Measurements from ENCODE around the gene PHLDB2. TPM values are rescaled to one million over a fixed set of nuclear protein-coding genes. Genes with fewer than 3 reads are reported as not detected.
A peak's percentile ranks its signal among the peaks of the same experiment; 100 is the strongest.

PHLDB2 gene
- total RNA-seq, 1 donor from 2014 or later, result 127 TPM

DNA sequence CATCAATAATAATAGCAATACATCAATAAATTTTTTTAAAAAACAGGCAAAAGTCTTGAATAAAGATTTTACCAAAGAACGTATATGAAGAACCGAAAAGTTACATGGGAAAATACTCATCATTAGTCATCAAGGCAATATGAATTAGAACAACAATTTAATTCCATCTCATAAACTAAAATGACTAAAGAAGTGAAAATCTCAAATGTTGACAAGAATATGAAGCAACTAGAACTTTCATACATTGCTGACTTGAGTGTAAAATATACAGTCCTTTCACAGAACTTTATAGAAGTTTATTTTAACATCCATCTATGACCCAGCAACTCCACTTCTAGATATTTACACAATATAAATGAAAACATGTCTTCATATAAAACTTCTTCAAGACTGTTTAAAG, 84.5 kb downstream of the PHLDB2 start:
- ATAC-seq, result no peak
- no peak for DNase-seq (ENCODE audit: missing footprints)
- intact Hi-C loops (cut with DNase I), result no loop called here

DNA sequence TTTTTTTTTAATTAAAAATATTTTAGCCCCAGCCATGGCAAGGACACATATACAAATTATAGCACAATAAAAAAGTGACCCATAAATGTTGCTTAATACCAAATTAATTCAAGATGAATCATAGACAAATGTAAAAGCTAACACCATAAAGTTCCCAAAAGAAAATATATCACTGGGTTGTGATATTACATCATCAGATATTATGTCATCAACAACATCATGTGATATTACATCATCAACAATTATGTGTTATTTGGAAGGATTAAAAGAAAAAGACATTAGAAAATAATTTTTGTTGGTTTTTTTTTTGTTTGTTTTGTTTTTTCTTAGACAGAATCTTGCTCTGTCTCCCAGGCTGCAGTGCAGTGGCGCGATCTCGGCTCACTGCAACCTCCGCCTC, 85.3 kb downstream of the PHLDB2 start:
- intact Hi-C loops (cut with DNase I), result no loop called here

DNA sequence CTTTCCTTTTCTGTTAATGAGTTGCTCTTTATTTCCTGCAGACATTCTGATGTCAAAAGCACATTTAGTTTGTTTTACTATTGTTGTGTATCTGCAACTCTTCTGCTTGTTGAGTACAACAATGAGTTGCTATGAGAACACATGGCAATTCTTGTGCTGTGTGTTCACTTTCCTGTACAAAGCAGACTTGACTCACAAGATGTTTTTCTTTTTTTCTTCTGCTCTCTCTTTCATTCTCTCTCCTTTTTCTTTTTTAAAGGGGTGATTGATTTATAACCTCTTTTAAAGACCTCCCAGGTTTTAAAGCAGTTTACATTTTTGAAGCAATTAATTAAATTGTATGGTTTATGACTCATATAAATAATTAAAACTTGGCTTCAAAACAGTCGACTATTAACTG, 88.2 kb downstream of the PHLDB2 start:
- no peak for ATAC-seq
- DNase-seq (ENCODE audit: missing footprints), result no peak
- intact Hi-C loops (cut with DNase I), result no loop called here

More for the DNA sequence above, 85.3 kb downstream of the PHLDB2 start:
- no peak for ATAC-seq
- DNase-seq (ENCODE audit: missing footprints), result no peak

DNA sequence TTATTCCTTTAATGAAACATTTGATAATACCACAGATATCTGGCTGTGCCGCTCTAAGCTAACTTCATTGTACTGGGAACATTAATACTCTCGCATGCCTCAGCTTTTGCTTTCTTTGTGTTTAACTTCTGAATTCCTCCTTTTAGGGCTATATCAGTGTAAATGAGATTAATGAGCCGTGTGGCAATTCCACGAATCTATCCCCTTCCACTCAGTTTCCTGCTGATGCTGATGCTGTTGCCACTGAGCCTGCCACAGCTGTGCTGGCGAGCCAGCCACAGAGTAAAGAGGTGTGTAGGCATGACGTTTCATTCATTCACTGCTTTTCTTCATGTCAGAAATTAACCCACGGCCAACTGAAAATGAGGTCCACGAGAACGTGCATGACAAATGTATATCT, 89.7 kb downstream of the PHLDB2 start:
- no peak for ATAC-seq
- intact Hi-C loops (cut with DNase I), result no loop called here
- no peak for DNase-seq (ENCODE audit: missing footprints)

DNA sequence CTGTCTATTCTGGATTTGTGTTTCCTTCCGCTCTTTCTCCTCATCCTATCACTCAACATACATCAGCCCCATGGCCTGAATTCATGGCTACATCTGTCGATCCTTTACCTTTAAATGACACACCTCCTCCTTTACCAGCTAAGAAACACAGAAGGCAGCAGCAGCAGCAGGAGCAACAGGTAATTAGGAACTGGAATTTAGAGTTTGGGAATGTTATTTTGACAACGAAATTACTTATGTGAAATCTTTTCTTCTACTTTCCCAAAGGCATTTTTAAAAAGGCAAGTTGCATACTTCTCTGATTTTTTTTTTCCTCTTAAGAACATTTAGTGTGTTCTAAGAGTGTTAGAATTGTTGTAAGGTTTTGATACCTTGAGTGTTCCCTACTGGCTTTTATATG, 90.6 kb downstream of the PHLDB2 start:
- no peak for ATAC-seq
- intact Hi-C loops (cut with DNase I), result no loop called here
- no peak for DNase-seq (ENCODE audit: missing footprints)

DNA sequence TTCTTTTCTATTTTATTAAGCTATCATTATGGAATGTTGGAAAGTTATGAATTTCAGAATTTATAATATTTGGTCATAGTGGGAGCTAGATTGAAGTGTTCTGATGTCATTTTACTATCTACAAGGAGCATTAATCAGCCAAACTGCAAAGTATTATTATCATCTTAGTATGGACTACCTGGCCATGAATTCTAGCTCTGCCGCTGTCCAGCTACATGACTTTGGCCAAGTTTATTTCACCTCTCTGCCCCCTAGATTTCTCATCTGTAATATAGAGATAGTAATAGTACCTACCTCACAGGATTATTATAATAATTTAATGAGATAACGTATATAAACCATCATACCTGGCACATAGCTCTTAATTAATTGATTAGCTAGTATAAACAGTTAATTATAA, 92.0 kb downstream of the PHLDB2 start:
- intact Hi-C loops (cut with DNase I), result no loop called here
- ATAC-seq (no peak), DNase-seq (ENCODE audit: missing footprints) (no peak)

DNA sequence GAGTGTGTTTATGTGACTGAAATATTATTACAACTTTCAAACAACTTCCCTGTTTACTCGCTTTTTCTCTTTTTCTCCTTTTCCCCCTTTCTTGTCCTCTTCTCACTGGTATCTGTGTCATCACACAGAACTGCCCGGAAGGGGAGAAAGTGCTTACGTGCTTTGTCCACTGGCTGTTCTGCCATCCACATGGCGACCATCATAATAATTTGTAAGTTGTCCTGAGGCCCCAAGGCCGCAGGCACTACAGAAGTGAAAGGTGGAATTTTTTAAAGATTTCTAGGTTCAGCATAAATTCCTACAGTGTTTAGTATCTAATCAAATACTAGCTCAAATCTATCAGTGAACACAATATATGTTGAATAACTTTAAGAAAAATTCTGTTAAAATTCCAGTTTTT, 93.0 kb downstream of the PHLDB2 start:
- no peak for DNase-seq (ENCODE audit: missing footprints)
- ATAC-seq, result no peak
- intact Hi-C loops (cut with DNase I), result no loop called here

DNA sequence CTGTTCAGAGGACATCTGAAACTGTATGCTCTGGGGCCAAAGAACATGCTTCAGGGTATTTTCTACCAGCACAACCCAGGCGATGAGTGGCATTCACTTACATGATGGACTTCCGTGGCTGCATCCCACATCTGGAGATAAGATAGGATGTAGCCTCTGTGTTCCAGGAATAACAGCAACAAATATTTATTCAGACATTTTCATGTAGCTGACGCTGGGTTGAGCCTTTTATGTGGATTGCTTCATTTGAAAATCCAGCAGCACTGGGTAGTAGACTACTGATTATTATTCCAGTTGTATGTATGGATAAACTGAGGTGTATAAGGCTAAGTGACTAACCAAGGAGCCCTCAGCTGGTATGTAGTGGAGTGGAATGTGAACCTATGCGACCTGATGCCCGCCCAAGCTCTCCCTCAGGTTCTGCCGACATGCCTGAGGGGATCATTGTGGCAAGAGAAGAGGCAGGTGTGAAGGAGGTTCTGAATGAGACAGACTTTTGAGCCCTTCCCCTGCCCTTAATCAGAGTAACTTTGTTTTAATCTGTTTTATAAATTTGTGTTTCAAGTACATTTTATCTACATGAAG, 93.9 kb downstream of the PHLDB2 start:
- intact Hi-C loops (cut with DNase I), result no loop called here
- DNase-seq (ENCODE audit: missing footprints) (no peak), ATAC-seq (no peak)

DNA sequence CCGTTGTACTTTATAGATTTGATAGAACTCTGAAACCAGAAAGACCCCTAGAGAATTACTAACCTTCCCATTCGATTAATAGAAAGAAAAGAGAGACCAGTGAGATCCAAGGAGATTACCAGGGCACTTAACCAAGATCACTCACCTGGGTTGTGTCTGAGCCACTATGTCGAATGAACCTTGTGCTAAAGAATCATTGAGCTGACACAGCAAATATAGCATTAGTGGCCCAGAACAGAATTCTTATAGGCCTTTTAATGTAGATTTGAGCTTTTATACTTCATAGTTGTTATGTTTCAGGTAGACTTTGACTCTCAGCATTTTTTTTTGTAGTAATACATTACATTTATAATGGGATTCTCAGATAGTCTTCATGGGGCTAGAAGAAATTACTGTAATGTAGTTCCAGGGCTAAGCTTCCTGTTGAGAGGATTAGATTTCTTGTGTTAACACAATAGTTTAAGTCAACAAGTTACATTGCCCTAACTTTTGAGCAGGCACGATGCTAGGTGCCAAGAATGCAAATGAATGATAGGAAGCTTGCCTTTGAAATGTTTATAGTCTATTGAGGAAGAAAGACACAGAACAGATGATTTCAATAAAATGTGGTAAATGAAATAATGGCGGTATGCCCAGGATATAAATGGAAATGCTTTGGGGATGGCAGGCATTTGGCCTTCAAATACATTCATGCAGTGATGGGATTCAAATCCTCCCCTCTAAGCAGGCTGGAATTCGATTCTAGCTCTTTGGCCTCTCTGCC, 95.3 kb downstream of the PHLDB2 start:
- ATAC-seq (no peak), DNase-seq (ENCODE audit: missing footprints) (no peak)
- intact Hi-C loops (cut with DNase I), result no loop called here

DNA sequence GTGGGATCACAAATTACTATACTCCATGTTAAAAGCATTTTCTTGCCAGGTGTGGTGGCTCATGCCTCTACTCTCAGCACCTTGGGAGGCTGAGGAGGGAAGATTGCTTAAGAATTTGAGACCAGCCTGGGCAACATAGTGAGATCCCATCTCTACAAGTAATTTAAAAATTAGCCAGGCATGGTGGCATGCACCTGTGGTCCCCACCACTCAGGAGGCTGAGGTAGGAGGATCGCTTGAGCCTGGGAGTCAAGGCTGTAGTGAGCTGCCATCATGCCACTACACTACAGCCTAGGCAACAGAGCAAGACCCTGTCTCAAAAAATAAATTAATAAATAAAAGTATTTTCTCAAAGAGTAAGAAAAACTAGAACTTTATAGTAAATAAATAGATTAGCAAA, 96.8 kb downstream of the PHLDB2 start:
- ATAC-seq, result no peak
- DNase-seq (ENCODE audit: missing footprints), result no peak
- intact Hi-C loops (cut with DNase I), result no loop called here

DNA sequence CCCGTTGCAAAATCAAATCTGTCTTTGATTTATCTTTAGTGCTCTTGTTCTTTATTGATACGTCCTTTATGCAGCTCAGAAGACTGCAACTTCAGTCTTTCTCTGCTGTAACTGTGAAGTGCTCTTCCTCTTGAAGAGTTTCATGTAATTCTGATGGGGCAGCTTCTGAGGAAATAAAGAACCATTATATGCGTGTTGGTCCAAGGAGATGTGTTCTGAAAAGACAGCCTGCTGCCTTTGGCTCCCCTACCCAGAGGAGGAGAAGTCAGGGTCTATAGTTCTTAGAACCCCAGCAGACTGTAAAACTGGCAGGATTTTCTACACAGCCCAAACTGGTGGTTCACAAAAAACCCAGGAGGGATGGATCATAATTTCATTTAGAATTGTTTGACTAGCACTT, 97.4 kb downstream of the PHLDB2 start:
- ATAC-seq (no peak), DNase-seq (ENCODE audit: missing footprints) (no peak)
- intact Hi-C loops (cut with DNase I), result no loop called here

DNA sequence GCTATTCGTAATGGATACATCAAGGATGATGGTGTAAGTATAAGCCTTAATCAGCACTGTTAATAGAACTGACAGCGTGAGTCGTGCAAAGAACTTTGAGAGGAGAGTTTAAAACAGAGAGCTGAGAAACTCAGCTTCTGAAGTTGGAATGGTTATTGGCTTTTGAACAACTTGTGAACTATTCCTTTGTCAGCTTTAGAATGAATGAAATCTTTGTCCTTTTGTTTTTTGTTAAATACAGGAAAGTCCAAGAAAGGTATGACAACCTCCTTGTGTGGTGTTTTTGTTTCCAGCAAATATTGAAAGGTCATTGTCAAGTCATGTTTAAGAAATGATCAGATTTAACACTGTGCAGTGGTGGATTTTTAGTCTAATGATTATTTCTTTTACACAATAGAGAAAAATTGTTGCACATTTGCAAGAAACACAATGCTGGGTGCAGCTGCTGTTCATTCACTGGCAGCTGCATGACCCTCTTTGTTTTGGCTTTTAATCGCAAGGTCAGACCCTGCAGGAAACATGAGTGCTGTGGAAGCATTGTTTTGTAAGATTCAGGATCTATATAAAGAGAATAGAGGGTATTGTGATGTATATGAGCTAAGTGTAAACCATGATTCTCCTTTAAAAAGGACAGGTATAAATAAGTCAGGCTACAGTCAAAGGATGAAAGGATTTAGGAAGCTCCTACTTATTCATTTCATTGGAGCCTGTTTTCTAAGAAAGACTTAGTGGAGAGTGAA, 98.1 kb downstream of the PHLDB2 start:
- DNase-seq (ENCODE audit: missing footprints) (no peak), ATAC-seq (no peak)
- intact Hi-C loops (cut with DNase I), result no loop called here

DNA sequence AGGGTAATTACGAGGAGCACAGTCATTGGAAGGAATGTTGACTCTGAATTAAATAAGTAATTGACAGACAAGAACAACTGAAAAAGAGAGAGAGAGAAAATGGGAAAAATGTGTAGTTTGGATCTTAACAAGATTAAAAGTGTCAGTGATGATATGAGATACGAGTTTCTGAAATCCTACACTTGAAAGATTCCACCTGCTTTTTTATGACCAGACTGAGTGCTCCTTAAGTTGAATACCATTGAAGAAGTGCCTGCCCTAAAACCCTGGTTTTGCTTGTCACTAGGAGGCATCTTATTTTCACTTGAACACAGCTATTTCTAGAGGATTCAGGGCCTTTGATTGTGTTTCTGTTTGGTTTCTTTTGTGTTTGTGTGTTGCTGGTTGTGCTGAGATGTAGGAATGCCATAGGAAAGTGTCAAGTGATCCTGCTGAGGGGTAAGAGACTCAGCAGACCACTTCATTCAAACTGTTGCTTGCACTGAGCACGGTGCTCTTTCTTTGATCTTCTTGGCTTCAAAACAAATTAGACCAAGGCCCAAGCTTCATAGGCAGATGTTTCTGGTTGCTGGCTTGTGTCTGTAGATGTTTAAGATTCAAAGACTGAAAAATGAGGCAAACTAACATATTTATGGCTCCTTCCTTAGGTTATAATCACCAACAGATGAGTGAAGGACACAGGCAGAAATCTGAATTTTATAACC, 102.5 kb downstream of the PHLDB2 start:
- intact Hi-C loops (cut with DNase I), result no loop called here
- DNase-seq (ENCODE audit: missing footprints) (no peak), ATAC-seq (no peak)

DNA sequence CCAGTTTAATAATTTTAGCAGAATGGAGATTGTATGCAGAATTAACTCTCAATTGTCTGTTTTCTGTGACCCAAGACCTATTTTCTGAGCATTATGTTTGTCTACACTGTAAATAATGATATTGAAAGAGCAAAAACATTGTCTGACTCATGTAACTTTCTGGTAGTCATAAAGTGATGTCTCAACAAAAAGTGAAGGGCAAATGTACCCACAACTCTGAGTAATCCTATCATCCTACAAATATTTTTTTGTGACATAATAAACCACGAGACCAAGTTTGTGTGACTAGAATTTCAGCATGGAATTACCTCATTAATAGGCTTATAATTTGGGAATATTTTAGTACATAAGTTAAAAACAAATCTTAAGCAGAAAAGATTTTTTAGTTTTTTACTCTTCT, 104.4 kb downstream of the PHLDB2 start:
- no peak for ATAC-seq
- no peak for DNase-seq (ENCODE audit: missing footprints)
- intact Hi-C loops (cut with DNase I), result no loop called here

DNA sequence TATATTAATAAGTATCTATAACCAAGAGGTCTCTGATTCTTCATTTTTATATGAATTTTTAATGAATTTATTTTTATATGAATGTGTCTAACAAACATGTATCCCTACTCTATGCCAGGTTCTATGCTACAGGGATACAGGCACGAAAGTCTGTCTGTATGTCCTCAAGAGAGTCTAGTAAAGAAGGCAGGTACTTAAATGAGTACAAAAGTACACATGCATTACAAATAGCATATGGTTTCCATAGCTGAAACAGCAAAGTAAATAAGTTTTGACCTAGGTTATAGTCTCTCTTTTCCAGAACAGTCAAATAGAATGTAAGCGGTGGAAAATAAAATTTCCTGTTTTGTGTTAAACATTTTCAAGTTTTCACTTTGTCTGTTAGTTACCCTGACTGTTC, 106.4 kb downstream of the PHLDB2 start:
- ATAC-seq, result no peak
- DNase-seq (ENCODE audit: missing footprints), result no peak
- intact Hi-C loops (cut with DNase I), result loop anchor here (5.0 kb wide), 1 partner anchor 228 kb away; no protein-coding TSS in a partner anchor

DNA sequence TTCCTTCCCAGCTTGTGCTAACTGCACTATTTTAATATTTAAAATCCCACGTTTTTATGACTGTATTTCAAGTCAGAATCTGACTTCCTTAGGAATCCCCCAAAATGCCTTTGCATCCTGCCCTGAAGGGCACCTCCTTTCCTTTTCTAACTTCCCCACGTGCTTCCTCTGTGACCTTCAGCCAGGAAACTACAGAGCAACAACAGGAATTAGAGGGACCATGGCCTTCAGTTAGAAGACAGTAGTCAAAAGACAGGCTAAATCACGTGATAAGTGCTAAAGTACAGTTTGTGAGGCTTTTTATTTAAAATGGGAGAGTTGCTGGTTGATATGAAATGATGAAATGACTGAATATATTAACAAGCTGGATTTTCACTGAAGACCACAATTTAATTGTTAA, 108.0 kb downstream of the PHLDB2 start:
- ATAC-seq (no peak), DNase-seq (ENCODE audit: missing footprints) (no peak)
- intact Hi-C loops (cut with DNase I), result loop anchor here (1.0 to 5.0 kb wide), 2 partner anchors 230 to 250 kb away; no protein-coding TSS in a partner anchor

DNA sequence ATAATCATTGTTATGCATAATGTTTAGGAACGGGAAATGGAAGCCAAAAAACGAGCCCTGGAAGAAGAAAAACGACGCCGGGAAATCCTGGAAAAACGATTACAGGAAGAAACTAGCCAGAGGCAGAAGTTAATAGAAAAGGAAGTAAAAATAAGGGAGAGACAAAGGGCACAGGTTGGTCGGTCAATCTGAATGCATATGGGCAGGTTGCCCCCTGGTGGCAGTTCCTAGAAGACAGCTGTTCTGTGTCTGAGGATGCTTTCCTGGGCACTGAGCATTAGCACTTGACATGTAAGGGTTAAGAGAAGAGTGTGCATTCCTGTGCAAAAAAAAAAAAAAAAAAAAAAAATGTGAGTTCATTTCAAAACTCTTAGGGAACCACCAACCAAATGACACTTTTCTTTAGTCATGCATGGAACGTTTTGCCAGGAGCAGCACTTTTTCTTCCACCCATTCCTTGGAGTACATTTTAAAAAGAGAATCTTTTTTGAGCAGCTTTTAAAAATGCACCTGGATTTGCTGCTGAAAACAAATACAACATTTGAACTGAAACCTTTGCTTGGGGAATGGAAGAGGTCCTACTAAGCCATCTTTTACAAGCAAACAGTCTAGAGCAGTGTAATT, 108.7 kb downstream of the PHLDB2 start:
- intact Hi-C loops (cut with DNase I), result loop anchor here (1.0 to 5.0 kb wide), 2 partner anchors 230 to 250 kb away; no protein-coding TSS in a partner anchor
- DNase-seq (ENCODE audit: missing footprints), result peak; percentile 82
- peak; percentile 76 for ATAC-seq

DNA sequence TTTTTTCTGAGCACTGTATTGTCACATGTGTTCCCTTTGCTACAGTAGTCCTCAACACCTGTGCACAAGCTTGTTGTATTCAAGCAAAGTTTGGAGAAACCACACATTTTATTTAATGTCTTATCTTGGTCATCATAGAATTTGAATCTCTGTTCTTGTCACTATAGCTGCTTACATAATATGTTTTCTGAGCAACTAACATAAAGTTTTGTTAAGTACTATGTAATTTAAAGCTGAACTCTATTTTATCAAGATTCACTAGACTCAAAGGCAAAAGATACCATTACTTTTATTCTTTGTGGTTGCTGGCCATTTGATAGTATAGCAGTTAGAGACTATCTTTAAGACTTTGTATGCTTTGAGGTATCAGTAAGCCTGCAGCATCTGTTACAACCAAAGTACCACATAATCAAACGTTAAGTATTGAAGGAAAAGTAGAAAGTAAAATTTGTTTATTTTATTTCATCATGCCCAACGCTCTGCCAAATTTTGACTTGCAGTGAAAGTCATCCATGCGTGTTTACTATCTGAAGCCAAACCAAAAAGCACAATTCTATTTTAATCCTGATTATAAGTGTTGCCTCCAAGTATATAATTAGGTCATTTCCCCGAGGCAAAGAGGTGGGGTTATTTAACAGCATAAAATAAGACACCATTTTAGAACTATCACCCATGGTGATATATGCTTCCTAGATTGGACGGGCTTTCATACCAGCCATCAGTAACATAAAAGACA, 109.4 kb downstream of the PHLDB2 start:
- intact Hi-C loops (cut with DNase I), result loop anchor here (5.0 kb wide), 1 partner anchor 231 kb away; no protein-coding TSS in a partner anchor
- ATAC-seq (no peak), DNase-seq (ENCODE audit: missing footprints) (no peak)
